Activated naive CD4-positive, alpha-beta T cell treated with anti-CD3 and anti-CD28 coated beads, Interleukin-2, amount 50 U/mL, for 24 hours (primary cell): ENCODE measurements around the gene IVNS1ABP.
"Not testable (repeated sequence)": the region's sequence is repeated elsewhere in the genome, so short reads cannot be mapped to it uniquely, and the experiment has no call there.

Experiments used
- H3K27ac Mint-ChIP-seq: one replicate; pipeline ENCODE4 v1.8.0; 2021; ENCODE audit warnings: mild to moderate bottlenecking, mixed read lengths
- H3K27me3 Mint-ChIP-seq: one replicate; pipeline ENCODE4 v1.8.0; 2021; ENCODE audit warnings: mixed read lengths
- H3K36me3 Mint-ChIP-seq: one replicate; pipeline ENCODE4 v1.8.0; 2021; ENCODE audit warnings: mixed read lengths
- H3K4me1 Mint-ChIP-seq: one replicate; pipeline ENCODE4 v1.8.0; 2021; ENCODE audit warnings: mixed read lengths
- H3K4me3 Mint-ChIP-seq: one replicate; pipeline ENCODE4 v1.8.0; 2021; ENCODE audit warnings: mild to moderate bottlenecking, mixed read lengths
- H3K9me3 Mint-ChIP-seq: one replicate; pipeline ENCODE4 v1.8.0; 2021; ENCODE audit warnings: mixed read lengths

Gene IVNS1ABP

GRCh38 chr1:185342672-185343259 lies 25.7 kb upstream of the IVNS1ABP start:
- no peak overlapping the region for H3K4me3 Mint-ChIP-seq
- no peak overlapping the region for H3K27ac Mint-ChIP-seq
- no peaks in the 10 kb centered on the region for H3K36me3 Mint-ChIP-seq
- no peaks in the 10 kb centered on the region for H3K27me3 Mint-ChIP-seq
- H3K9me3 Mint-ChIP-seq, result no peaks in the 10 kb centered on the region
- H3K4me1 Mint-ChIP-seq, result peaks cover 45% of the 10 kb centered on the region

DNA sequence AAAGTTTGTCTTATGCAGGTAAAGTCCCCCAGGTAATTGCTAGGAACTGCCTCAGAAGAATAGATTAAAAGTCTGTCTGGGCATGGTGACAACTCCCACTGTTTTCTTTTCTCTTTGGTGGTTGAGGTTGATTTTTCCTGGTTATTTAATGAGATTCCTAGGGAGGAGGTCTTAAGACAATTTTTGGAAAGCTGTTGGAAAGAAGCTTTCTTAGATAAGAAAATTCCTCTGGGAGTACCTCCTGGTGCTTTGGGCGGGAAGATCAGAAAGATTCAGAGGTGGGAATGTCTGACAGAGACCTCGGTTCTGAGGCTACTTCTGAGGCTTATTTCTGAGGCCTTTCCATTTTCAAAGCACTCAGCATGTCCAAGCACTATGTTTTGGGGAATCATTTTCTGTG lies 25.0 kb upstream of the IVNS1ABP start:
- Mint-ChIP-seq H3K27ac (no peak overlapping the region), H3K27me3 (no peaks in the 10 kb centered on the region), H3K4me3 (no peak overlapping the region), H3K4me1 (peaks cover 52% of the 10 kb centered on the region), H3K9me3 (no peaks in the 10 kb centered on the region), H3K36me3 (no peaks in the 10 kb centered on the region)

DNA sequence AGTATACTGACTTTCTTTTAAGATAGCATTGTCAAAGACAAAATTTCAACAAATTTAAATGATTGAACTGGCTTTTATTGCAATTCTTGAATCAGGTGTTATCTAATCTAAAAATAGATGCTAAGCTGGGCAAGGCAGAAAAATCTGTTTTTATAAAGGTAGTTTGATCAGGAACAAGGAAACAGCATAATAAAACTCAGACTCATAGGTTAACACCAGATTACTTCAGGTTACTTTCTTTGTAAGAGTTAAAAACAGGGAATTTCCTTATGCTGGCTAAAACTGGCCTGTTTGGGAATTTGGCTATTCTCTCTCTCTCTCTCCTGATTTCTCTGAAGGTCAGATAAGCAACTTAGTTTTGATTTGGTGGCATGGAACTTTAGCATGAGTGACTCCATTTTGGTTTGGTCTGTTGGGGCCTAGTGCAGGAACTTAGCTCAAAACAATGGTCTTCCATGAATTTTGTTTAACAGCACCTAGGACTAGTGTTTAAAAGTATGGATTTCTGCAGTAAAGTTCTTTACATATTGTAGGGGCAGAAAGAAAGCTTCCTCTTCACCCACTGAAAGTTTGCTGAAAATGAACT lies 24.2 kb upstream of the IVNS1ABP start:
- H3K27me3 Mint-ChIP-seq, result no peaks in the 10 kb centered on the region
- no peak overlapping the region for H3K4me3 Mint-ChIP-seq
- H3K4me1 Mint-ChIP-seq, result peaks cover 53% of the 10 kb centered on the region
- no peaks in the 10 kb centered on the region for H3K9me3 Mint-ChIP-seq
- H3K27ac Mint-ChIP-seq, result no peak overlapping the region
- H3K36me3 Mint-ChIP-seq, result no peaks in the 10 kb centered on the region

GRCh38 chr1:185338719-185339622 lies 21.9 kb upstream of the IVNS1ABP start:
- peaks cover 45% of the 10 kb centered on the region for H3K4me1 Mint-ChIP-seq
- H3K36me3 Mint-ChIP-seq, result no peaks in the 10 kb centered on the region
- peak overlapping the region; percentile 79 for H3K27ac Mint-ChIP-seq
- H3K4me3 Mint-ChIP-seq, result peak overlapping the region; percentile 39
- no peaks in the 10 kb centered on the region for H3K27me3 Mint-ChIP-seq
- no peaks in the 10 kb centered on the region for H3K9me3 Mint-ChIP-seq

DNA sequence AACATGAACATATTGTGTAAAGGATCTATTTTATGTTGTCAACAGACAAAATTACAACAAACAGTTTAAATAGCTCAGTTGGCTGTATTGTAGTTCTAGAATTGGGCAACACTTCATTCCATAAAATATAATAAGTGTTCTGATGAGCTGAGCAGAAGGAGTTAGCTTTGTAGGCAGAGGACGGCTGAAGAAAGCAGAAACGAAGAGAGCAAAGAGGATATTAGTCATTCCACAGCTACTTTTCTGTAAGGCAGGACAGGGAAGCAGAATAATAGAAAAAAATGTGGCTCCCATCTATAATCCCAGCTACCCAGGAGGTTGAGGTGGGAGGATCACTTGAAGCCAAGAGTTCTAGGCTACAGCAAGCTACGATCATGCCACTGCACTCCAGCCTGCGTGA lies 20.2 kb upstream of the IVNS1ABP start:
- Mint-ChIP-seq H3K9me3 (no peaks in the 10 kb centered on the region), H3K4me3 (no peak overlapping the region), H3K27me3 (no peaks in the 10 kb centered on the region), H3K4me1 (peaks cover 45% of the 10 kb centered on the region), H3K36me3 (no peaks in the 10 kb centered on the region), H3K27ac (peak overlapping the region; percentile 35)

DNA sequence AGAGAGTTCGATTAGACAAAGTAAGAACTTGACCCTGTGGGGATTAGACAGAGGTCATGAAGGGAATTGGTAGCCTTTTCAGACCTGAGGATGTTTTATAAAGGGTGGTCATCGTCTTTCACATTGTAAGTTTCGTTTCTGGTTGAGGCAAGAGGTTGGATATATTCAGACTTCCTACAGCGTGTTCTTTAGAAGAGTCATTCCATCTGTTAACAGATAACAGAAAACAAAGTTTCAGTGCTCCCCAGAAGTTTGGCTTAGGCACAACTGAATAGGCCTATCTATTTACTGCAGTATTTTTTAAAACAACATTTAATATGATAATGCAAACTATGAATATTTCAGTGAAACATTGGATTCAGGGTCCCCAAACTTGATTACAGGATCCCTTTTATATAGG lies 17.1 kb upstream of the IVNS1ABP start:
- Mint-ChIP-seq H3K4me3 (no peak overlapping the region), H3K4me1 (peaks cover 22% of the 10 kb centered on the region), H3K27me3 (no peaks in the 10 kb centered on the region), H3K36me3 (no peaks in the 10 kb centered on the region), H3K9me3 (no peaks in the 10 kb centered on the region), H3K27ac (no peak overlapping the region)

GRCh38 chr1:185328255-185328654 lies 11.2 kb upstream of the IVNS1ABP start:
- Mint-ChIP-seq H3K27ac (no peak overlapping the region), H3K4me3 (no peak overlapping the region), H3K27me3 (no peaks in the 10 kb centered on the region), H3K36me3 (peaks cover 1% of the 10 kb centered on the region), H3K9me3 (peaks cover 6% of the 10 kb centered on the region), H3K4me1 (no peaks in the 10 kb centered on the region)

DNA sequence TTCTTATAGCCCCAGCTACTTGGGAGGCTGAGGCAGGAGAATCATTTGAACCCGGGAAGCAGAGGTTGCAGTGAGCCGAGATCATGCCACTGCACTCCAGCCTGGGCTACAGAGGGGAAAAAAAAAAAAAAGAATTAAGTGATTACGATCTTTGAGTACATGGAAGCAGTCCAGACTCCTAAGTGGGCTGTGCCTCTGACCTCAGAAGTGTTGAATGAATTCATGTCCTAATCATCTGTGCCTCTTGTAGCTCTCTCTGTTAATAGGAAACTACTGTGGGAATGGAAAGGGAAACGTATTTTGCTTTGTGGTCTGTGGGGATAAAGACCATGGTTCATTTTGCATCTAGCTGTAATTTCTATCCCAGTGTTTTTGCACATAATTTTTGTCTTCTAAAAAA lies 8.4 kb upstream of the IVNS1ABP start:
- H3K4me3 Mint-ChIP-seq, result no peak overlapping the region
- peaks cover 1% of the 10 kb centered on the region for H3K36me3 Mint-ChIP-seq
- H3K27me3 Mint-ChIP-seq, result no peaks in the 10 kb centered on the region
- no peaks in the 10 kb centered on the region for H3K4me1 Mint-ChIP-seq
- no peak overlapping the region for H3K27ac Mint-ChIP-seq
- peaks cover 6% of the 10 kb centered on the region for H3K9me3 Mint-ChIP-seq

- Mint-ChIP-seq H3K9me3 (peaks cover 6% of the 10 kb centered on the region), H3K4me1 (peaks cover 2% of the 10 kb centered on the region)
Observed at GRCh38 chr1:185324118-185324517, 7.1 kb upstream of the IVNS1ABP start.

DNA sequence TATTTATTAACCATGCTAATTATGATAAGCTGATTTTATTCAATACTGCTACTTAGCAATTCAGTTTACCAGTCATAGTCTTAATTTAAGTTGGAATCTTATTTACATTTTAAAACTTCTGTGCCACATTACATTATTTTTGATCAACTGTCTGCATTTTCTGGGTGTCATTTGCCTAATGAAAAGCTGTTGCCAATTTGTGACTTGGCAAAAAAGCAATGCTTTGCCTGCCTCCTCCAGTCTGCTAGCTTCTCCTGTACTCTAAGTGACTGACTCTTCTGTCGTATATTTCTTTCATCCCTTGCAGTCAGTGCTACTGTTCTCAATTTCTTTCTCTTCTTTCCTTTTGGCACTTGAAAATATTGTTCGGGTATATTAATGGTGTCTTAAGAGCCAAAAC lies 5.6 kb upstream of the IVNS1ABP start:
- no peak overlapping the region for H3K4me3 Mint-ChIP-seq
- peaks cover 17% of the 10 kb centered on the region for H3K4me1 Mint-ChIP-seq
- peaks cover 1% of the 10 kb centered on the region for H3K36me3 Mint-ChIP-seq
- H3K9me3 Mint-ChIP-seq, result no peaks in the 10 kb centered on the region
- no peak overlapping the region for H3K27ac Mint-ChIP-seq
- H3K27me3 Mint-ChIP-seq, result no peaks in the 10 kb centered on the region

More at GRCh38 chr1:185324118-185324517, 7.1 kb upstream of the IVNS1ABP start:
- Mint-ChIP-seq H3K27me3 (no peaks in the 10 kb centered on the region), H3K4me3 (no peak overlapping the region), H3K36me3 (peaks cover 1% of the 10 kb centered on the region), H3K27ac (no peak overlapping the region)

DNA sequence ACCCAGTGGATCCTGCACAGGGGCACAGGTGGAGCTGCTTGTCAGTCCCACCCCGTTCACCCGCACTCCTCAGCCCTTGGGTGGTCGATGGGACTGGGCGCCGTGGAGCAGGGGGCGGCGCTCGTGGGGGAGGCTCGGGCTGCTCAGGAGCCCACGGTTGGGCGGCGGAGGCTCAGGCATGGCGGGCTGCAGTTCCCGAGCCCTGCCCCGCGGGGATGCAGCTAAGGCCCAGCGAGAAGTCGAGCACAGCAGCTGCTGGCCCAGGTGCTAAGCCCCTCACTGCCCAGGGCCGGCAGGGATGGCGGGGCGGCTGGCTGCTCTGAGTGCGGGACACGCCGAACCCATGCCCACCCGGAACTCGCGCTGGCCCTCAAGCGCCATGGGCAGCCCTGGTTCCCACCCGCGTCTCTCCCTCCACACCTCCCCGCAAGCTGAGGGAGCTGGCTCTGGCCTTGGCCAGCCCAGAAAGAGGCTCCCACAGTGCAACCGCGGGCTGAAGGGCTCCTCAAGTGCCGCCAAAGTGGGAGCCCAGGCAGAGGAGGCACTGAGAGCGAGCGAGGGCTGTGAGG lies 4.7 kb upstream of the IVNS1ABP start:
- not testable (repeated sequence) for H3K36me3 Mint-ChIP-seq, H3K27me3 Mint-ChIP-seq, H3K27ac Mint-ChIP-seq, H3K9me3 Mint-ChIP-seq, H3K4me3 Mint-ChIP-seq
- peaks cover 19% of the 10 kb centered on the region for H3K4me1 Mint-ChIP-seq

- H3K4me1 Mint-ChIP-seq, result peaks cover 19% of the 10 kb centered on the region
- H3K36me3 Mint-ChIP-seq, H3K27me3 Mint-ChIP-seq, H3K9me3 Mint-ChIP-seq, H3K27ac Mint-ChIP-seq, H3K4me3 Mint-ChIP-seq: not testable (repeated sequence)
Observed at GRCh38 chr1:185321104-185321503, 4.1 kb upstream of the IVNS1ABP start.

DNA sequence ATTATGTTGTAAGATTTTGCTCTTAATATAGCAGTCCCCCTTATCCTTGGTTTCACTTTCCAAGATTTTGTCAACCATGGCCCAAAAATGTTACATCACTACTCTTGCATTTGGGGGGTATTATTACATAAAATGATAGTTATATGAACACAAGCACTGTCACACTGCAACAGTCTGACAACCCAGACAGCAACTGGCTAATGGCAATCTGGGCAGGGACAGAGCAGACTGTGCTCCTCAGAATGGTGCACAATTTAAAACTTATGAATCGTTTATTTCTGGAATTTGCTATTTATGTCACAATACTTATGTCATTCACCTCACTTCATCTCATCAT lies 2.1 kb upstream of the IVNS1ABP start:
- Mint-ChIP-seq H3K9me3 (no peaks in the 10 kb centered on the region), H3K36me3 (peaks cover 1% of the 10 kb centered on the region), H3K27ac (no peak overlapping the region), H3K4me1 (peaks cover 36% of the 10 kb centered on the region), H3K4me3 (peak overlapping the region; percentile 1), H3K27me3 (no peaks in the 10 kb centered on the region)

- no peaks in the 10 kb centered on the region for H3K9me3 Mint-ChIP-seq
- peak overlapping the region; percentile 97 for H3K4me3 Mint-ChIP-seq
- H3K36me3 Mint-ChIP-seq, result peaks cover 1% of the 10 kb centered on the region
- no peaks in the 10 kb centered on the region for H3K27me3 Mint-ChIP-seq
- H3K27ac Mint-ChIP-seq, result peak overlapping the region; percentile 97
- peaks cover 41% of the 10 kb centered on the region for H3K4me1 Mint-ChIP-seq
Observed at GRCh38 chr1:185318431-185319138, 1.5 kb upstream of the IVNS1ABP start.

- H3K4me1 Mint-ChIP-seq, result peaks cover 48% of the 10 kb centered on the region
- H3K27ac Mint-ChIP-seq, result peak overlapping the region; percentile 97
- no peaks in the 10 kb centered on the region for H3K9me3 Mint-ChIP-seq
- peaks cover 1% of the 10 kb centered on the region for H3K36me3 Mint-ChIP-seq
- H3K4me3 Mint-ChIP-seq, result peak overlapping the region; percentile 97
- no peaks in the 10 kb centered on the region for H3K27me3 Mint-ChIP-seq
Observed at GRCh38 chr1:185317886-185318310, 855 bp upstream of the IVNS1ABP start.
